HG02798 (cell line): ENCODE data around the gene MAPT.

ENCODE experiments used
- ATAC-seq: cut with Tn5 transposase; IDR thresholded peaks from one replicate; pipeline ENCODE4 v1.9.1; 2021; ENCODE audit warnings: mild to moderate bottlenecking; ENCODE audit not compliant: unreplicated experiment, poor library complexity

Gene MAPT

GRCh38 chr17:46064460-46064859 is 170.1 kb downstream of the MAPT start:
- no peak for ATAC-seq

- ATAC-seq: no peak
Measured at GRCh38 chr17:46071796-46072195, 177.4 kb downstream of the MAPT start.

GRCh38 chr17:46072998-46073397 is 178.6 kb downstream of the MAPT start:
- ATAC-seq: no peak

GRCh38 chr17:46074540-46074939 is 180.2 kb downstream of the MAPT start:
- no peak for ATAC-seq
